Measurements from ENCODE around the gene ABCC11. TPM values are rescaled to one million over a fixed set of nuclear protein-coding genes. Genes with fewer than 3 reads are reported as not detected.
"Not testable (repeated sequence)": the region's sequence is repeated elsewhere in the genome, so short reads cannot be mapped to it uniquely, and the experiment has no call there.

The ABCC11 gene
- total RNA-seq, 2 experiments from 2014 or later = 0.19 TPM; not detected in 1

- H3K9me3 Mint-ChIP-seq (ENCODE audit: low read depth) = no peaks in the 10 kb centered on the region
- H3K27me3 Mint-ChIP-seq = no peaks in the 10 kb centered on the region
- H3K36me3 Mint-ChIP-seq = peaks cover 15% of the 10 kb centered on the region
- CTCF ChIA-PET = no interaction called here
- no peaks in the 10 kb centered on the region for H3K4me1 Mint-ChIP-seq
- ATAC-seq (no peak), DNase-seq (no peak)
- H3K4me3 Mint-ChIP-seq = no peak overlapping the region
- no peak overlapping the region for H3K27ac Mint-ChIP-seq
Observed at GRCh38 chr16:48274476-48274875, 27.1 kb upstream of the ABCC11 start.

GRCh38 chr16:48272837-48273421 is 25.6 kb upstream of the ABCC11 start:
- CTCF ChIA-PET = no interaction called here
- no peak overlapping the region for H3K4me3 Mint-ChIP-seq
- no peaks in the 10 kb centered on the region for H3K27me3 Mint-ChIP-seq
- no peak overlapping the region for H3K27ac Mint-ChIP-seq
- ATAC-seq = no peak
- peaks cover 11% of the 10 kb centered on the region for H3K36me3 Mint-ChIP-seq
- H3K4me1 Mint-ChIP-seq = peaks cover 1% of the 10 kb centered on the region
- no peaks in the 10 kb centered on the region for H3K9me3 Mint-ChIP-seq (ENCODE audit: low read depth)
- no peak for DNase-seq

- H3K27ac Mint-ChIP-seq = no peak overlapping the region
- peaks cover 9% of the 10 kb centered on the region for H3K36me3 Mint-ChIP-seq
- CTCF ChIA-PET = no interaction called here
- no peak for ATAC-seq
- DNase-seq = no peak
- H3K4me3 Mint-ChIP-seq = no peak overlapping the region
- no peaks in the 10 kb centered on the region for H3K27me3 Mint-ChIP-seq
- peaks cover 1% of the 10 kb centered on the region for H3K4me1 Mint-ChIP-seq
- H3K9me3 Mint-ChIP-seq (ENCODE audit: low read depth) = no peaks in the 10 kb centered on the region
Observed at GRCh38 chr16:48271728-48272127, 24.4 kb upstream of the ABCC11 start.

GRCh38 chr16:48269011-48269410 is 21.7 kb upstream of the ABCC11 start:
- Mint-ChIP-seq H3K4me3 (no peak overlapping the region), H3K36me3 (peaks cover 30% of the 10 kb centered on the region), H3K27me3 (no peaks in the 10 kb centered on the region), H3K9me3 (ENCODE audit: low read depth) (peaks cover 2% of the 10 kb centered on the region), H3K4me1 (peaks cover 1% of the 10 kb centered on the region), H3K27ac (no peak overlapping the region)
- no peak for DNase-seq
- CTCF ChIA-PET = interaction anchor here (1.3 kb wide), 1 partner anchor 50 kb away, joined by 3 read pairs; no protein-coding TSS in a partner anchor
- ATAC-seq = no peak

GRCh38 chr16:48262631-48263030 is 15.3 kb upstream of the ABCC11 start:
- no peak overlapping the region for H3K4me3 Mint-ChIP-seq
- H3K9me3 Mint-ChIP-seq (ENCODE audit: low read depth) = peaks cover 5% of the 10 kb centered on the region
- peaks cover 61% of the 10 kb centered on the region for H3K36me3 Mint-ChIP-seq
- H3K27me3 Mint-ChIP-seq = no peaks in the 10 kb centered on the region
- DNase-seq (no peak), ATAC-seq (no peak)
- H3K27ac Mint-ChIP-seq = no peak overlapping the region
- no peaks in the 10 kb centered on the region for H3K4me1 Mint-ChIP-seq
- CTCF ChIA-PET = no interaction called here

GRCh38 chr16:48261569-48261968 is 14.2 kb upstream of the ABCC11 start:
- Mint-ChIP-seq H3K4me1 (no peaks in the 10 kb centered on the region), H3K27me3 (no peaks in the 10 kb centered on the region), H3K4me3 (no peak overlapping the region), H3K36me3 (peaks cover 58% of the 10 kb centered on the region), H3K9me3 (ENCODE audit: low read depth) (peaks cover 5% of the 10 kb centered on the region), H3K27ac (no peak overlapping the region)
- CTCF ChIA-PET = no interaction called here
- DNase-seq (no peak), ATAC-seq (no peak)

GRCh38 chr16:48256579-48257177 is 9.3 kb upstream of the ABCC11 start:
- Mint-ChIP-seq H3K9me3 (ENCODE audit: low read depth) (no peaks in the 10 kb centered on the region), H3K4me1 (no peaks in the 10 kb centered on the region), H3K4me3 (no peak overlapping the region), H3K36me3 (peaks cover 43% of the 10 kb centered on the region), H3K27me3 (no peaks in the 10 kb centered on the region), H3K27ac (no peak overlapping the region)
- CTCF ChIA-PET = no interaction called here
- DNase-seq (no peak), ATAC-seq (no peak)

GRCh38 chr16:48252013-48252412 is 4.7 kb upstream of the ABCC11 start:
- CTCF ChIA-PET = interaction anchor here (0.9 kb wide), 1 partner anchor 371 kb away, joined by 3 read pairs; no protein-coding TSS in a partner anchor
- Mint-ChIP-seq H3K36me3 (peaks cover 24% of the 10 kb centered on the region), H3K4me3 (no peak overlapping the region), H3K27ac (no peak overlapping the region), H3K4me1 (peaks cover 15% of the 10 kb centered on the region), H3K9me3 (ENCODE audit: low read depth) (no peaks in the 10 kb centered on the region), H3K27me3 (no peaks in the 10 kb centered on the region)
- DNase-seq = no peak
- ATAC-seq = no peak

- no peak overlapping the region for H3K27ac Mint-ChIP-seq
- H3K4me1 Mint-ChIP-seq = peaks cover 27% of the 10 kb centered on the region
- H3K36me3 Mint-ChIP-seq = peaks cover 24% of the 10 kb centered on the region
- no peak for ATAC-seq
- H3K4me3 Mint-ChIP-seq = no peak overlapping the region
- CTCF ChIA-PET = no interaction called here
- DNase-seq = no peak
- H3K27me3 Mint-ChIP-seq = no peaks in the 10 kb centered on the region
- no peaks in the 10 kb centered on the region for H3K9me3 Mint-ChIP-seq (ENCODE audit: low read depth)
Observed at GRCh38 chr16:48250520-48251278, 3.4 kb upstream of the ABCC11 start.

- no peak for ATAC-seq
- DNase-seq = no peak
- peak overlapping the region; percentile 8 for H3K4me3 Mint-ChIP-seq
- no peak overlapping the region for H3K27ac Mint-ChIP-seq
- CTCF ChIA-PET = interaction anchor here (1.0 kb wide), 1 partner anchor 377 kb away, joined by 3 read pairs; no protein-coding TSS in a partner anchor
- H3K9me3 Mint-ChIP-seq (ENCODE audit: low read depth) = no peaks in the 10 kb centered on the region
- H3K27me3 Mint-ChIP-seq = no peaks in the 10 kb centered on the region
- peaks cover 2% of the 10 kb centered on the region for H3K36me3 Mint-ChIP-seq
- peaks cover 42% of the 10 kb centered on the region for H3K4me1 Mint-ChIP-seq
Observed at GRCh38 chr16:48246066-48246465, 1.3 kb downstream of the ABCC11 start.

GRCh38 chr16:48244863-48245195 is 2.5 kb downstream of the ABCC11 start:
- H3K4me3 Mint-ChIP-seq = peak overlapping the region; percentile 96
- CTCF ChIA-PET = interaction anchor here (1.0 to 1.8 kb wide), 2 partner anchors 378 to 385 kb away, joined by 3 to 7 read pairs; no protein-coding TSS in a partner anchor
- H3K36me3 Mint-ChIP-seq = peaks cover 2% of the 10 kb centered on the region

GRCh38 chr16:48244080-48244862 is 3.1 kb downstream of the ABCC11 start, which contains the start of gene LONP2:
LONP2 (plus strand) TSS chr16:48244300; CDS start chr16:48244389, 89 bp downstream.
- peaks cover 42% of the 10 kb centered on the region for H3K4me1 Mint-ChIP-seq
- CTCF ChIA-PET = interaction anchor here (1.0 to 1.8 kb wide), 2 partner anchors 379 to 386 kb away, joined by 3 to 7 read pairs; no protein-coding TSS in a partner anchor
- ATAC-seq (peak; percentile 98), DNase-seq (peak; percentile 94)
- peak within 1 kb of the TSS; percentile 96 for H3K4me3 Mint-ChIP-seq
- H3K27me3 Mint-ChIP-seq = no peaks in the 10 kb centered on the region
- peaks cover 2% of the 10 kb centered on the region for H3K36me3 Mint-ChIP-seq
- H3K27ac Mint-ChIP-seq = peak within 1 kb of the TSS; percentile 92
- no peaks in the 10 kb centered on the region for H3K9me3 Mint-ChIP-seq (ENCODE audit: low read depth)

More at GRCh38 chr16:48244863-48245195, 2.5 kb downstream of the ABCC11 start:
- H3K4me1 Mint-ChIP-seq = peaks cover 42% of the 10 kb centered on the region
- no peaks in the 10 kb centered on the region for H3K27me3 Mint-ChIP-seq
- ATAC-seq = no peak
- H3K9me3 Mint-ChIP-seq (ENCODE audit: low read depth) = no peaks in the 10 kb centered on the region
- peak overlapping the region; percentile 84 for H3K27ac Mint-ChIP-seq
- no peak for DNase-seq

GRCh38 chr16:48240147-48240546 is 7.2 kb downstream of the ABCC11 start:
- not testable (repeated sequence) for H3K27me3 Mint-ChIP-seq; DNase-seq; H3K4me3 Mint-ChIP-seq; H3K9me3 Mint-ChIP-seq (ENCODE audit: low read depth); ATAC-seq; H3K36me3 Mint-ChIP-seq; H3K27ac Mint-ChIP-seq
- H3K4me1 Mint-ChIP-seq = peaks cover 10% of the 10 kb centered on the region
- CTCF ChIA-PET = interaction anchor here (0.7 kb wide), 1 partner anchor 78 kb away, joined by 3 read pairs; no protein-coding TSS in a partner anchor
